Measurements from ENCODE around the gene NKX6-2. TPM values are rescaled to one million over a fixed set of nuclear protein-coding genes. Genes with fewer than 3 reads are reported as not detected.

Gene NKX6-2
- total RNA-seq, 4 donors from 2014 or later = not detected

- in situ Hi-C loops (cut with MboI; ENCODE audit: low pct_ligation_motif_present in 1 of 4, low pct_unique_long_range_greater_than_20kb in 1 of 4, low sequenced_read_pairs in 3 of 4) = no loop called here
- Histone ChIP-seq H3K27ac (no peak overlapping the region), H3K36me3 (no peaks in the 10 kb centered on the region), H3K4me1 (peaks cover 0 to 12% (median 9%) of the 10 kb centered on the region in 4 donors), H3K27me3 (no peaks in the 10 kb centered on the region), H3K9me3 (no peaks in the 10 kb centered on the region), H3K4me3 (no peak overlapping the region)
- intact Hi-C loops (cut with DNase I; ENCODE audit: low total_unique reads) = no loop called here
- no peak for DNase-seq
- no peak for TF ChIP-seq POLR2A (IDR thresholded peaks at IDR 0.05)
- no peak for TF ChIP-seq POLR2AphosphoS5 (IDR thresholded peaks at IDR 0.05)
- no peak for TF ChIP-seq EP300 (IDR thresholded peaks at IDR 0.05; ENCODE audit: low read depth)
- TF ChIP-seq CTCF (IDR thresholded peaks at IDR 0.05) = no peak
- 93% methylated on average over 13 of the region's 14 CpGs; no CpG with 5 or more reads in 1 of the 2 donors for WGBS, 2 donors (ENCODE audit: low coverage in 1 of 2)
These were observed 46.7 kb downstream of the NKX6-2 start for GRCh38 chr10:132739225-132739613.

- no peak for DNase-seq
- WGBS, 2 donors (ENCODE audit: low coverage in 1 of 2) = 88% methylated on average over 25 of the region's 25 CpGs; no CpG with 5 or more reads in 1 of the 2 donors
- Histone ChIP-seq H3K9me3 (no peaks in the 10 kb centered on the region), H3K36me3 (no peaks in the 10 kb centered on the region), H3K4me3 (no peak overlapping the region), H3K27ac (no peak overlapping the region), H3K4me1 (peaks cover 0 to 12% (median 9%) of the 10 kb centered on the region in 4 donors), H3K27me3 (no peaks in the 10 kb centered on the region)
- in situ Hi-C loops (cut with MboI; ENCODE audit: low pct_ligation_motif_present in 1 of 4, low pct_unique_long_range_greater_than_20kb in 1 of 4, low sequenced_read_pairs in 3 of 4) (no loop called here), intact Hi-C loops (cut with DNase I; ENCODE audit: low total_unique reads) (no loop called here)
- TF ChIP-seq POLR2A (IDR thresholded peaks at IDR 0.05) = no peak
These were observed 47.3 kb downstream of the NKX6-2 start for GRCh38 chr10:132738454-132739224.

- Histone ChIP-seq H3K27me3 (no peaks in the 10 kb centered on the region), H3K9me3 (no peaks in the 10 kb centered on the region), H3K27ac (no peak overlapping the region), H3K36me3 (no peaks in the 10 kb centered on the region), H3K4me3 (no peak overlapping the region), H3K4me1 (peaks cover 0 to 12% (median 9%) of the 10 kb centered on the region in 4 donors)
- 86 to 94% methylated on average over 2 to 16 of the region's 16 CpGs for WGBS, 2 donors (ENCODE audit: low coverage in 1 of 2)
- TF ChIP-seq POLR2A (IDR thresholded peaks at IDR 0.05) (no peak), EP300 (IDR thresholded peaks at IDR 0.05; ENCODE audit: low read depth) (no peak), CTCF (IDR thresholded peaks at IDR 0.05) (no peak), POLR2AphosphoS5 (IDR thresholded peaks at IDR 0.05) (no peak)
- in situ Hi-C loops (cut with MboI; ENCODE audit: low pct_ligation_motif_present in 1 of 4, low pct_unique_long_range_greater_than_20kb in 1 of 4, low sequenced_read_pairs in 3 of 4) = no loop called here
- no peak for DNase-seq
- intact Hi-C loops (cut with DNase I; ENCODE audit: low total_unique reads) = no loop called here
These were observed 48.4 kb downstream of the NKX6-2 start for GRCh38 chr10:132737390-132738048.

GRCh38 chr10:132735923-132736391, 50.0 kb downstream of the NKX6-2 start:
- no peak for DNase-seq
- Histone ChIP-seq H3K4me3 (no peak overlapping the region), H3K9me3 (no peaks in the 10 kb centered on the region), H3K27me3 (no peaks in the 10 kb centered on the region), H3K36me3 (no peaks in the 10 kb centered on the region), H3K4me1 (peaks cover 0 to 10% (median 5%) of the 10 kb centered on the region in 4 donors), H3K27ac (no peak overlapping the region)
- intact Hi-C loops (cut with DNase I; ENCODE audit: low total_unique reads) = no loop called here
- TF ChIP-seq POLR2AphosphoS5 (IDR thresholded peaks at IDR 0.05) (no peak), EP300 (IDR thresholded peaks at IDR 0.05; ENCODE audit: low read depth) (no peak), CTCF (IDR thresholded peaks at IDR 0.05) (no peak), POLR2A (IDR thresholded peaks at IDR 0.05) (no peak)
- in situ Hi-C loops (cut with MboI; ENCODE audit: low pct_ligation_motif_present in 1 of 4, low pct_unique_long_range_greater_than_20kb in 1 of 4, low sequenced_read_pairs in 3 of 4) = no loop called here
- WGBS, 2 donors (ENCODE audit: low coverage in 1 of 2) = 94% methylated on average over 24 of the region's 24 CpGs; no CpG with 5 or more reads in 1 of the 2 donors
